Measurements from ENCODE around the gene RETN.

Gene RETN

GRCh38 chr19:7709932-7710460 is 41.1 kb downstream of the RETN start:
- no peak for DNase-seq

GRCh38 chr19:7710616-7711015 is 41.8 kb downstream of the RETN start:
- DNase-seq: no peak

- no peak for DNase-seq
Measured at GRCh38 chr19:7715671-7716070, 46.8 kb downstream of the RETN start.

- no peak for DNase-seq
Measured at GRCh38 chr19:7716762-7717161, 47.9 kb downstream of the RETN start.

GRCh38 chr19:7718668-7719067 is 49.8 kb downstream of the RETN start:
- DNase-seq: no peak

Measured in DMS153 (cell line).